ENCODE data around the gene IL31RA.

Gene IL31RA

GRCh38 chr5:55905251-55905650 lies 54.1 kb downstream of the IL31RA start:
- Histone ChIP-seq H3K18ac (ENCODE audit: low read length) (no peak overlapping the region), H2BK120ac (ENCODE audit: low read depth, low read length) (no peak overlapping the region), H3K9ac (ENCODE audit: low read depth, low read length, poor library complexity) (no peak overlapping the region), H2AK5ac (ENCODE audit: low read depth, low read length) (no peak overlapping the region), H3K4me1 (ENCODE audit: control insufficient read depth in 2 of 2, insufficient read depth in 1 of 2, low read depth in 1 of 2, low read length in 2 of 2) (no peaks in the 10 kb centered on the region), H2BK12ac (ENCODE audit: low read length) (no peak overlapping the region), H3K14ac (ENCODE audit: low read length) (no peak overlapping the region), H4K91ac (ENCODE audit: low read depth, low read length, poor library complexity) (no peak overlapping the region), H4K8ac (ENCODE audit: low read depth, low read length) (no peak overlapping the region), H3K27ac (replicated peaks; ENCODE audit: low read length) (no peak overlapping the region), H3K9me3 (replicated peaks in 1 of 2; ENCODE audit: control insufficient read depth in 2 of 2, insufficient read depth in 1 of 2, low read depth in 1 of 2, low read length in 2 of 2) (no peaks in the 10 kb centered on the region), H3K79me1 (ENCODE audit: low read depth, low read length) (no peaks in the 10 kb centered on the region), H2BK5ac (ENCODE audit: low read length) (no peak overlapping the region), H3K27me3 (ENCODE audit: control insufficient read depth in 3 of 3, insufficient read depth in 3 of 3, low read depth in 1 of 3, low read length in 3 of 3) (peaks cover 0 to under 1% (median 0%) of the 10 kb centered on the region in 3 experiments), H3K4ac (ENCODE audit: low read length) (no peak overlapping the region), H3K23ac (ENCODE audit: low read depth, low read length, poor library complexity) (no peak overlapping the region), H3K4me2 (ENCODE audit: insufficient read depth, low read length, poor library complexity, severe bottlenecking) (no peak overlapping the region), H2AFZ (ENCODE audit: low read length) (no peak overlapping the region), H3K36me3 (replicated peaks in 1 of 2; ENCODE audit: control insufficient read depth in 2 of 2, insufficient read depth in 2 of 2, low read length in 2 of 2) (no peaks in the 10 kb centered on the region), H3K4me3 (ENCODE audit: low read length in 2 of 2) (no peak overlapping the region), H2BK15ac (ENCODE audit: low read length) (no peak overlapping the region)
- WGBS, 2 donors (ENCODE audit: extremely low coverage in 2 of 2, insufficient read length in 2 of 2, insufficient replicate concordance in 1 of 2): no CpG with 5 or more reads among the region's 4 CpGs
- DNase-seq (ENCODE audit: low spot score): no peak

GRCh38 chr5:55907927-55908326 lies 56.8 kb downstream of the IL31RA start:
- Histone ChIP-seq H3K4me2 (ENCODE audit: insufficient read depth, low read length, poor library complexity, severe bottlenecking) (no peak overlapping the region), H3K4me3 (ENCODE audit: low read length in 2 of 2) (no peak overlapping the region), H2BK120ac (ENCODE audit: low read depth, low read length) (no peak overlapping the region), H3K18ac (ENCODE audit: low read length) (no peak overlapping the region), H3K36me3 (replicated peaks in 1 of 2; ENCODE audit: control insufficient read depth in 2 of 2, insufficient read depth in 2 of 2, low read length in 2 of 2) (no peaks in the 10 kb centered on the region), H3K9me3 (replicated peaks in 1 of 2; ENCODE audit: control insufficient read depth in 2 of 2, insufficient read depth in 1 of 2, low read depth in 1 of 2, low read length in 2 of 2) (no peaks in the 10 kb centered on the region), H2AK5ac (ENCODE audit: low read depth, low read length) (no peak overlapping the region), H2BK12ac (ENCODE audit: low read length) (no peak overlapping the region), H2BK15ac (ENCODE audit: low read length) (no peak overlapping the region), H3K14ac (ENCODE audit: low read length) (no peak overlapping the region), H3K27ac (replicated peaks; ENCODE audit: low read length) (no peak overlapping the region), H3K27me3 (ENCODE audit: control insufficient read depth in 3 of 3, insufficient read depth in 3 of 3, low read depth in 1 of 3, low read length in 3 of 3) (peaks cover 0 to 3% (median 0%) of the 10 kb centered on the region in 3 experiments), H4K91ac (ENCODE audit: low read depth, low read length, poor library complexity) (no peak overlapping the region), H3K4me1 (ENCODE audit: control insufficient read depth in 2 of 2, insufficient read depth in 1 of 2, low read depth in 1 of 2, low read length in 2 of 2) (no peaks in the 10 kb centered on the region), H3K23ac (ENCODE audit: low read depth, low read length, poor library complexity) (no peak overlapping the region), H3K9ac (ENCODE audit: low read depth, low read length, poor library complexity) (no peak overlapping the region), H2AFZ (ENCODE audit: low read length) (no peak overlapping the region), H3K4ac (ENCODE audit: low read length) (no peak overlapping the region), H4K8ac (ENCODE audit: low read depth, low read length) (no peak overlapping the region), H2BK5ac (ENCODE audit: low read length) (no peak overlapping the region), H3K79me1 (ENCODE audit: low read depth, low read length) (no peaks in the 10 kb centered on the region)
- DNase-seq (ENCODE audit: low spot score): no peak
- WGBS, 2 donors (ENCODE audit: extremely low coverage in 2 of 2, insufficient read length in 2 of 2, insufficient replicate concordance in 1 of 2): no CpG with 5 or more reads among the region's 7 CpGs

GRCh38 chr5:55908804-55909203 lies 57.6 kb downstream of the IL31RA start:
- WGBS, 2 donors (ENCODE audit: extremely low coverage in 2 of 2, insufficient read length in 2 of 2, insufficient replicate concordance in 1 of 2): no CpG with 5 or more reads among the region's 1 CpG
- no peak overlapping the region for H2BK15ac ChIP-seq (ENCODE audit: low read length)
- no peak overlapping the region for H3K4me3 ChIP-seq (ENCODE audit: low read length in 2 of 2)
- H3K27me3 ChIP-seq (ENCODE audit: control insufficient read depth in 3 of 3, insufficient read depth in 3 of 3, low read depth in 1 of 3, low read length in 3 of 3): peaks cover 0 to 3% (median 0%) of the 10 kb centered on the region in 3 experiments
- no peaks in the 10 kb centered on the region for H3K36me3 ChIP-seq (replicated peaks in 1 of 2; ENCODE audit: control insufficient read depth in 2 of 2, insufficient read depth in 2 of 2, low read length in 2 of 2)
- no peak overlapping the region for H3K4ac ChIP-seq (ENCODE audit: low read length)
- no peaks in the 10 kb centered on the region for H3K79me1 ChIP-seq (ENCODE audit: low read depth, low read length)
- no peak for DNase-seq (ENCODE audit: low spot score)
- H2BK12ac ChIP-seq (ENCODE audit: low read length): no peak overlapping the region
- no peak overlapping the region for H2AFZ ChIP-seq (ENCODE audit: low read length)
- no peak overlapping the region for H2AK5ac ChIP-seq (ENCODE audit: low read depth, low read length)
- no peaks in the 10 kb centered on the region for H3K9me3 ChIP-seq (replicated peaks in 1 of 2; ENCODE audit: control insufficient read depth in 2 of 2, insufficient read depth in 1 of 2, low read depth in 1 of 2, low read length in 2 of 2)
- no peaks in the 10 kb centered on the region for H3K4me1 ChIP-seq (ENCODE audit: control insufficient read depth in 2 of 2, insufficient read depth in 1 of 2, low read depth in 1 of 2, low read length in 2 of 2)
- H3K23ac ChIP-seq (ENCODE audit: low read depth, low read length, poor library complexity): no peak overlapping the region
- H3K18ac ChIP-seq (ENCODE audit: low read length): no peak overlapping the region
- H2BK120ac ChIP-seq (ENCODE audit: low read depth, low read length): no peak overlapping the region
- no peak overlapping the region for H4K8ac ChIP-seq (ENCODE audit: low read depth, low read length)
- H4K91ac ChIP-seq (ENCODE audit: low read depth, low read length, poor library complexity): no peak overlapping the region
- H3K4me2 ChIP-seq (ENCODE audit: insufficient read depth, low read length, poor library complexity, severe bottlenecking): no peak overlapping the region
- no peak overlapping the region for H3K9ac ChIP-seq (ENCODE audit: low read depth, low read length, poor library complexity)
- no peak overlapping the region for H3K14ac ChIP-seq (ENCODE audit: low read length)
- H2BK5ac ChIP-seq (ENCODE audit: low read length): no peak overlapping the region
- no peak overlapping the region for H3K27ac ChIP-seq (replicated peaks; ENCODE audit: low read length)

DNA sequence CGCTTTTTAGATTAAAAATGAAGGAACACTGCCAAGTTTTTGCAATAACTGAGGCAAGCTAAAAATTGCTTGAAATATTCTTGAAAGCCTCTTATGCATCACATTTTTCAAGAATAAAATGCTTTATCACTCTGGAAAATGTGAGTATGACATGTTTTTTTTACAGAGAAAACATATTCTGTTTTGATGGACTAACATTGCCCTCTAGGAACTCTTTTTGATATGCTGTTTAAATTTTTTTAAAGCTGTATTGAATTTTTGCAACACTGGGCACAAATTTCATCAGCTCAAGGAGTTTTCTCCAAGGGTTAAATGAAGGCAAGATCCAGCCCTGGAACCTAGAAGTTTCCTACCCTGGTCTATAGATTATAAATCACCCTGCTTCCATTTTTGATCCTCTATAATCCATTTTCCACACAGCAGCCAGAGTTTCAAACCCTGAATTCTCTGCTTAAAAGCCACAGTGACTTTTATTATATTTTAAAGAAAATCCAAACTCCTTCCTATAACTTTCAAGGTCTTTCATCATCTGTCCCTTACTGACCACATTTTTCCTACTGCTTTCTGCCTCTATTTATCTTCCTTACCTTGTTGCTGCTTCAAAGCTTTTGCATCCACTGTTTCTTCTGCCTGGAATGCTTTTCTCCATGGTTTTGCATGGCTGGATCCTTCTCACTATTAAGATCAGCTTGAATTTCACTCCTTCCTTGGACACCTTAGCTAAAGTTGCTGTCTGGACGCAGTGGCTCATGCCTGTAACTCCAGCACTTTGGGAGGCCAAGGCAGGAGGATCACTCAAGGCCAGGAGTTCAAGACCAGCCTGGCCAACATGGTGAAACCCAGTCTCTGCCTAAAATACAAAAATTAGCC lies 60.9 kb downstream of the IL31RA start:
- Histone ChIP-seq H2AFZ (ENCODE audit: low read length) (no peak overlapping the region), H3K4me2 (ENCODE audit: insufficient read depth, low read length, poor library complexity, severe bottlenecking) (no peak overlapping the region), H3K9me3 (replicated peaks in 1 of 2; ENCODE audit: control insufficient read depth in 2 of 2, insufficient read depth in 1 of 2, low read depth in 1 of 2, low read length in 2 of 2) (no peaks in the 10 kb centered on the region), H3K27me3 (ENCODE audit: control insufficient read depth in 3 of 3, insufficient read depth in 3 of 3, low read depth in 1 of 3, low read length in 3 of 3) (peaks cover 0 to 5% (median 3%) of the 10 kb centered on the region in 3 experiments), H4K8ac (ENCODE audit: low read depth, low read length) (no peak overlapping the region), H2AK5ac (ENCODE audit: low read depth, low read length) (no peak overlapping the region), H3K18ac (ENCODE audit: low read length) (no peak overlapping the region), H2BK120ac (ENCODE audit: low read depth, low read length) (no peak overlapping the region), H3K4me3 (ENCODE audit: low read length in 2 of 2) (no peak overlapping the region), H3K14ac (ENCODE audit: low read length) (no peak overlapping the region), H3K4ac (ENCODE audit: low read length) (no peak overlapping the region), H3K23ac (ENCODE audit: low read depth, low read length, poor library complexity) (no peak overlapping the region), H2BK12ac (ENCODE audit: low read length) (no peak overlapping the region), H3K79me1 (ENCODE audit: low read depth, low read length) (no peaks in the 10 kb centered on the region), H3K4me1 (ENCODE audit: control insufficient read depth in 2 of 2, insufficient read depth in 1 of 2, low read depth in 1 of 2, low read length in 2 of 2) (no peaks in the 10 kb centered on the region), H3K9ac (ENCODE audit: low read depth, low read length, poor library complexity) (no peak overlapping the region), H3K27ac (replicated peaks; ENCODE audit: low read length) (no peak overlapping the region), H3K36me3 (replicated peaks in 1 of 2; ENCODE audit: control insufficient read depth in 2 of 2, insufficient read depth in 2 of 2, low read length in 2 of 2) (no peaks in the 10 kb centered on the region), H2BK15ac (ENCODE audit: low read length) (no peak overlapping the region), H4K91ac (ENCODE audit: low read depth, low read length, poor library complexity) (no peak overlapping the region), H2BK5ac (ENCODE audit: low read length) (no peak overlapping the region)
- DNase-seq (ENCODE audit: low spot score): no peak
- no CpG with 5 or more reads among the region's 2 CpGs for WGBS, 2 donors (ENCODE audit: extremely low coverage in 2 of 2, insufficient read length in 2 of 2, insufficient replicate concordance in 1 of 2)

Measured in neuronal stem cell (in vitro differentiated cells).